Ovary (tissue), 3 donors: Measurements from ENCODE around the gene CENPX.

Experiments
- CTCF ChIP-seq, 3 donors: fragments of 450-650 bp in 2 of 3; fragments of 200-600 bp in 1 of 3; IDR thresholded peaks; one replicate each; pipeline versions ENCODE4 v1.5.1 to v1.8.0; 2016 to 2022; ENCODE audit warnings: antibody characterized with exemption in 3 of 3, mild to moderate bottlenecking in 1 of 3
- POLR2A ChIP-seq: fragments of 450-650 bp; IDR thresholded peaks from one replicate; pipeline ENCODE4 v1.6.1; 2017; ENCODE audit warnings: antibody characterized with exemption, mild to moderate bottlenecking, moderate library complexity
- donor health status: DM: no; HTN: no; CAD: no.

DNA sequence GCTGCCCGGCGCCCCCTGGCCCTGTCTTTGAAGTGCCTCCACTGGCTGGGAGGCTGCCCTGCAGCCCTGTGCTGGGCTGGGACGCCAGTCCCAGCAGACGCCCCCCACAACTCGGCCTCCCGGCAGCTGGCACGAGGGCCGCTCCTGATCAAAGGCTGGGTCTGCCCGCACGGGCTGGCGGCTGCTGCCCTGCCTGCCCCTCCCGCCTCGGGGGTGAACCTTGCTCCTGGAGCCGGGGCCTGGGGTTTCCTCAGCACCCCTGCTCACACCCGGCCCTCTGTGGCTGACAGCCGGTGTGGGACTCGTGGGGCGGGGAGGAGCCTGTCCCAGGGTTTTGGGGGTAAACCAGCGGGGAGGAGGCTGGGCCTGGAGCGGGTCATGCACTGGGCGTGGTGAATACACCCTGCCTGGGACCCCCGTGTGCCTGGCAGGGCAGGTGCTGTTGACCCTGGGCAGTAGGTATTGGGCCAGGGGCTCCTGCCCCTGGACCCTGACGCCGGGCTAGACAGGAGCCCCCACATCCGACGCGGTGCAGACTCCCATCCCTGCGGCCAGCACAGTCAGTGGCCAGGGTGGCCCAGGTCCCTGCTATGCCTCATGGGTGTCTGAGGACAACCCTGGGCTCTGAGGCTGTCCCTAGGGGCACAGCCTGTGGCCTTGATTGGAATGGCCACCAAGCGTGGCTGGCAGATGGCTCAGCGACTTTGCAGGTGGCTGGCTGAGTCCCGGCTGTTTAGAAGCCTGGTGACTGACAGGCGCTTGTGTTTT is 21.7 kb downstream of the CENPX start:
- TF ChIP-seq CTCF (IDR thresholded peaks at IDR 0.05) (no peak), POLR2A (no peak)
